ENCODE data around the gene UGGT2. TPM values are rescaled to one million over a fixed set of nuclear protein-coding genes. Genes with fewer than 3 reads are reported as not detected.

The UGGT2 gene
- total and polyA plus RNA-seq, 9 of the 15 experiments (the other 6 are each of a cell fraction or from before 2014, with no cell fraction given): 3.5 to 24.5 (median 18.3) TPM

- Histone ChIP-seq H3K9me1 (ENCODE audit: control insufficient read depth, insufficient read depth, low read length) (no peaks in the 10 kb centered on the region), H3K27me3 (ENCODE audit: control insufficient read depth in 2 of 2, insufficient read depth in 2 of 2, low read length in 2 of 2) (no peaks in the 10 kb centered on the region), H3K4me2 (ENCODE audit: insufficient read depth, low read length) (no peak overlapping the region), H3K36me3 (ENCODE audit: control insufficient read depth, insufficient read depth, low read length) (no peaks in the 10 kb centered on the region), H3K27ac (ENCODE audit: extremely low read depth, low read depth, low read length) (no peak overlapping the region), H3K4me1 (replicated peaks in 1 of 2; ENCODE audit: control insufficient read depth in 2 of 2, insufficient read depth in 2 of 2, low read length in 2 of 2) (no peaks in the 10 kb centered on the region; a peak in 1 of 5 replicates), H4K20me1 (replicated peaks; ENCODE audit: control insufficient read depth, insufficient read depth, low read length) (no peaks in the 10 kb centered on the region), H3K4me3 (no peak overlapping the region), H2AFZ (ENCODE audit: low read depth, low read length) (no peak overlapping the region), H3K9ac (ENCODE audit: insufficient read depth in 1 of 2, low read depth in 2 of 2, low read length in 2 of 2) (no peak overlapping the region), H3K79me2 (ENCODE audit: control insufficient read depth, insufficient read depth, low read length) (no peaks in the 10 kb centered on the region), H3K9me3 (replicated peaks; ENCODE audit: control insufficient read depth, insufficient read depth, low read depth, low read length) (no peaks in the 10 kb centered on the region)
- DNase-seq (ENCODE audit: extremely low read depth in 1 of 4, low spot score in 3 of 4) (no peak), ATAC-seq (no peak), FAIRE-seq (no peak)
- ChIA-PET CTCF (ENCODE audit: low intra/inter-chr PET ratio) (no interaction called here), POLR2A (interaction anchor here (0.8 kb wide), 1 partner anchor 39 kb away, joined by 4 read pairs; no protein-coding TSS in a partner anchor)
- 88% methylated on average over 1 of the region's 1 CpG for WGBS (ENCODE audit: insufficient coverage, low coverage, missing lambda C conversion rate)
- intact Hi-C loops (cut with micrococcal nuclease) (no loop called here), in situ Hi-C loops (cut with MboI) (no loop called here)
- BruUV-seq (replicated peaks): no TSS peak
- TF ChIP-seq ATF2 (CRISPR knock-in tag; IDR thresholded peaks at IDR 0.05) (no peak), RB1 (IDR thresholded peaks at IDR 0.05; ENCODE audit: low read depth) (no peak), CREB3 (tag; conservative IDR thresholded peaks at IDR 0.05; ENCODE audit: low read depth) (no peak), ZNF584 (CRISPR knock-in tag; IDR thresholded peaks at IDR 0.05; ENCODE audit: low read depth) (no peak), PTRF (tag; IDR thresholded peaks at IDR 0.05) (no peak), DEAF1 (CRISPR knock-in tag; IDR thresholded peaks at IDR 0.05) (no peak), CBFA2T2 (conservative IDR thresholded peaks at IDR 0.05) (no peak), E2F5 (CRISPR knock-in tag; IDR thresholded peaks at IDR 0.05) (no peak), GABPB1 (CRISPR knock-in tag; IDR thresholded peaks at IDR 0.05) (no peak), ESRRA (IDR thresholded peaks at IDR 0.05; ENCODE audit: borderline replicate concordance, low read depth) (no peak), ELF2 (CRISPR knock-in tag; IDR thresholded peaks at IDR 0.05) (no peak), KDM5B (IDR thresholded peaks at IDR 0.05; ENCODE audit: insufficient replicate concordance, low read depth, low read length) (no peak), USF2 (CRISPR knock-in tag; IDR thresholded peaks at IDR 0.05) (no peak), MITF (IDR thresholded peaks at IDR 0.05) (no peak), ZFX (CRISPR knock-in tag; IDR thresholded peaks at IDR 0.05) (no peak), MECOM (CRISPR knock-in tag; IDR thresholded peaks at IDR 0.05) (no peak)
Measured at GRCh38 chr13:95903569-95903968, 149.6 kb downstream of the UGGT2 start.
